Nucleus accumbens (tissue), 56 donors: ENCODE data around the gene NYAP1.
A peak's percentile ranks its signal among the peaks of the same experiment; 100 is the strongest.

Source experiments
- DNase-seq, 56 donors: peaks; one replicate each; lab custom pipeline; 2025; lab: John Stamatoyannopoulos, UW

The NYAP1 gene

DNA sequence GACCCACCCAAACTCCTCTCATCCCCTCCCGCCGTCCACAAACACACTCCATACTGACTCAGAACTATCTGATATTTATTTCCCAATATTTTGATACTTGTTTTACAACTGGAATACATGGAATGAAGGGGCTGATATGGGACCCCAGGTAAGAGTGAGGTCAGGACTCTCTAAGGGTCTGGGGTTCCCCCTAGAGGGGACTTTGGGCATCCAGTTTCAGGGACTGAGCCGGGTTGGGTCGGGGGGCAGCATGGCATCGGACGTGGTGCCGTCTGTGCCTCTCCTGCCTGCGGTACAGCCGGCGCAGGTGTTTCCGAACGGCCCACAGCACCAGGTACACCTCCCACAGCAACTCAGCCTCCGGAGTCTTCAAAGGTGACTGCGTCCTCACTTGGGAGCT is 27.2 kb upstream of the NYAP1 start:
- no peak for DNase-seq

DNA sequence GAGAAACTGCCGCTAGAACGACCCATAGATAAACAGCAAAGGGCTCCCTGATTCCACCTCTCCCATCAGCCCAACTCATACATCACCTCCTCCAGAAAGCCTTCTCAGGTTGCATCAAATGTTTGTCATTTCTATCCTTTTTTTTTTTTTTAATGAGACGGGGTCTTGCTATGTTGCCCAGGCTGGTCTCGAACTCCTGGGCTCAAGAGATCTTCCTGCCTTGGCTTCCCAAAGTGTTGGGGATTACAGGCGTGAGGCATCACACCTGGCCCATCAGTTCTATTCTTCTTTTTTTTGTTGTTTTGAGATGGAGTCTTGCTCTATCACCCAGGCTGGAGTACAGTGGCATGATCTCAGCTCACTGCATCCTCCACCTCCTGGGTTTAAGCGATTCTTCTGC is 26.7 kb upstream of the NYAP1 start:
- DNase-seq = no peak

DNA sequence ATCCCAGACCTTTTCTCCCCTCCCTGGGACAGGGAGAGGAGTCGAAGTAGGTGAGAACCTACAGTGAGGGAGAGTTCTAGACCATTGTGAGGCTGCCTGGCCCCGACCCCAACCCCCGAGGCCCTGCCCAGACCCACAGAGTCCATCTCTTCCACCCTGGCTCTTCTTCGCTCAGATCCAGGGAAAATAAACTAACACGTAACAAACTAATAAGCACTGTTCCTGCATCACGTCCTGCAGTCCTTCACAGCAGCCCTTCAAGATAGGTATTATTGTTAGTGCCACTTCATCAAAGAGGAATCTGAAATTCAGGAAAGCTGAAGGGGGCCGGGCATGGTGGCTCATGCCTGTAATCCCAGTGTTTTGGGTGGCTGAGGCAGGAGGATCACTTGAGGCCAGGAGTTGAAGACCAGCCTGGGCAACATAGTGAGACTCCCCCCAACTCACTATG is 19.5 kb upstream of the NYAP1 start, which contains the start of gene SPACDR:
TSS of gene SPACDR (minus strand) at position 51 of the 451 bp plus-strand sequence. CDS start 235 bp downstream, outside the sequence.
- DNase-seq = no peak

DNA sequence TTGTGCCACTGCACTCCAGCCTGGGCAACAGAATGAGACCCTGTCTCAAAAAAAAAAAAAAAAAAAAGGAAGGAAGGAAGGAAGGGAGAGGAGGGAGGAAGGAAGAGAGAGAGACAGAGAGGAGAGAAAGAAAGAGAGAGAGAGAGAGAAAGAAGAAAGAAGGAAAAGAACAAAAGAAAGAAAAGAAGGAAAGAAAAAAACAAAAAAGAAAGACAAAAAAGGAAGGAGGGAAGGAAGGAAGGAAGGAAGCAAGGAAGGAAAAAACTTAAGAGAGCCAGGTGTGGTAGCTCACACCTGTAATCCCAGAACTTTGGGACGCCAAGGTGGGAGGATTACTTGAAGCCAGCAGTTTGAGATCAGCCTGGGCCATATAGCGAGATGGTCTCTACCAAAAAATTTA is 18.9 kb upstream of the NYAP1 start:
- DNase-seq = no peak

DNA sequence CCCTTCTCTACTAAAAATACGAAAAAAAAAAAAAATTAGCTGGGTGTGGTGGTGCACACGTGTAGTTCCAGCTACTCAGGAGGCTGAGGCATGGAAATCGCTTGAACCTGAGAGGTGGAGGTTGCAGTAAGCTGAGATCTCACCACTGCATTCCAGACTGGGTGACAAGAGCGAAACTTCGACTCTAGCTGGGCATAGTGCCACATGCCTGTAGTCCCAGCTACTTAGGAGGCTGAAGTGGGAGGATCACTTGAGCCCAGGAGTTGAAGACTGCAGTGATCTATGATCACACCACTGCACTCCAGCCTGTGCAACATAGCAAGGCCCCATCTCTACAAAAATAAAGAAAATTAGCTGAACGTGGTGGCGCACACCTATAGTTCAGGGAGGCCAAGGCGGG is 18.4 kb upstream of the NYAP1 start:
- no peak for DNase-seq

DNA sequence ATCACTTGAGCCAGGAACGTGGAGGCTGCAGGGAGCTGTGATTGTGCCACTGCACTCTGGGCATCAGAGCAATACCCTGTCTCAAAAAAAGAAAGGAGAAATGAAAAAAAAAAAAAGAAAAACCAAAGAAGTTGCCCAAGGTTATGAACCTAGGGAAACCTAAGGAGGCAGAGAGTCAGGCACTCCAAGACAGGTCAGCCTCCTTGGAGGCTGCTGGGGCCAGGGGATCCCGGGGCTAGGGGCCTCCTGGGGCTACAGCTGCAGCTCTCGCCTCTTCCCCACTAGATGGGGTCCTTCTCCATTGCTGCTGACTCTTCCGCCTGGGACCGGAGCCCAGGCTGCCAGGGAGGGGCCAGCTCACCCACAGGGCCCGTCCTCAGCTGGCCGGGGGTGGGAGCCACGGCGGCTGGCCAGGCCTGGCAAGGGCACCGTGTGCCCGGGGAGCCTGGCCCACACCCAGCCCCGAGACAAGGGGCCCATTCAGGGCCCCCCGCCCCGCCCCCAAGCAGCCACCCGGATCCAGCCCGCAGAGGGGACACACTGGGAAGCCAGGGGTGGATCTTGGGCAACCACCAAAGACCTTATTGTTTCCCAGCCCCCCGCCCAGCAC is 17.9 kb upstream of the NYAP1 start:
- peak; percentile 50 to 98 (median 93) for DNase-seq

DNA sequence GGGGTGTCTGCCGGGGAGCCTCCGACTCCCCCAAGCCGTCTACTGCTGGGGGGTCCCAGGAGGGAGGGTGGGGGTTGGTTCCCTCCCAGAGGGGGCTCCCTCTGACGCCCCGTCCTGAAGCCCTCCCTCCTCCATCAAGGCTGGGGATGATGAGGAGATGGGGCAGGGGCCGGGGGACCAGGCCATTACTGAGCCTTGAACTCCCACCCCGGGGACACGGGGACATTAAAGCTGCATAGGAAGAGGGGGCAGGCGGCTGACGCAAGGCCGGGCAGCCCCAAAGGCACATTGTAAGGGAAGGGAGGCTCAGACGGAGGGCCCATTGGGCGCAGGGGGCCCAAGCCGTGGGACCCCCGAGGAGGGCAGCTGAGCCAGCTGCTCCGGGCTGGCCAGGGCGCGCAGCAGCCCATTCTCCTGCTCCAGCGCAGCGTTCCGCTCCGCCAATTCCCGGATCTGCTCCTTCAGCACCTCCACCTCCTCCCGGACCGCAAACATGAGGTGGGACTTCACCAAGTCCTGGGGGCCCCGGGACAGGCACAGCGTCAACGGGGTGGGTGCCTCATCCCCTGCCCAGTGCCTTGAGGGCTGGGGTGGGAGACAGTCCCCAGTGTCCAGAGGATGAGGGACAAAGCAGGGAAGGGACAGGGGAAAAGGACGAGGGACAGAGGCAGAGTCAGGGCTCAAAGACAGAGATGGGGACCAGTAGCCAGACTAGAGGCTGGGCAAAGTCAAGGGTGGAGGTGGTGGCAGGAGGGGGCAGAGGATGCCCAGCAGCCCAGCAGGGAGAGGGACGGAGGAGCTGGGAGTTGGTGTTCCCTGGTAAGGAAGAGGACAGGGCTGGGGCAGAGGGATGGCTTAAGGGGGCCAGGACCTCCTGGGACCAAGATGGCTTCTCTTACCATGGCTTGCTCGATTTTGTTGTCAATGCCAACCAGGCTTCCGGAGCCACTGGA is 16.8 kb upstream of the NYAP1 start:
- peak in 13 of 56 donors; percentile 13 to 66 (median 45) for DNase-seq

DNA sequence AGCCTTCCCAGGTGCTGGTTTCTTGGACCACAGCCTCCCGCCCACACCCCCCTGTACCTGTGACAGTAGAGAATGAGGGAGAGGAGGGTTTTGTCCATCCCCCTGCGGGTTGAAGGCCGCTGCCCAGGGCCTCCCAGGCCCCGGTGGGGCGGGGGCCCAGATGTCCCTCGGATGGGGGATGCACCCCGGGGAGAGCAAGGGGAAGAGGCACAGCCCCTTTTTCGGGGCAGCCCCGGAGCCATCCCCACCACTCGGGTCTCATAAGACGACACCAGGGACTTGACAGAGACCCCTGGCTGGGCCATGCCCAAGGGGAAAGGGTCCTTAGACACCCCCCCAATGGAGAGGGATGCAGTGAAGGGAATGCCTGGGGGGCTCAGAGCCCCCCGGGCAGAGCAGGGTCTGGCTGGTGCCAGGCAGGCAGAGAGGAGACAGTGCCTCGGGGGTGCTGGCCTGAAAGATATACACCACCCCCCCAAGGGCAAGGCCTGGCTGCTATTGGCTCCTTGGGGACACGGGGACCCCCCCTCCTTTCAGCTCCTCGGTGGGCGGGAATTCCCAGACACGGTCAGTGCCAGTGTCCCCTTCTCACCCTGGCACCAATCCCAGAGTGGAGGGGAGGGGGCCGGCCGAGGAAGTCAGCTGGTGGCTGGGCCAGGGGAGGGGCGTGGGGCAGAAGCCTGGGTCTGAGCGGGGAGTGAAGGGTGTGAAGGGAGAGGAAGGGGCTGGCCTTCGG is 15.9 kb upstream of the NYAP1 start:
- DNase-seq = peak; percentile 43 to 99 (median 93)

DNA sequence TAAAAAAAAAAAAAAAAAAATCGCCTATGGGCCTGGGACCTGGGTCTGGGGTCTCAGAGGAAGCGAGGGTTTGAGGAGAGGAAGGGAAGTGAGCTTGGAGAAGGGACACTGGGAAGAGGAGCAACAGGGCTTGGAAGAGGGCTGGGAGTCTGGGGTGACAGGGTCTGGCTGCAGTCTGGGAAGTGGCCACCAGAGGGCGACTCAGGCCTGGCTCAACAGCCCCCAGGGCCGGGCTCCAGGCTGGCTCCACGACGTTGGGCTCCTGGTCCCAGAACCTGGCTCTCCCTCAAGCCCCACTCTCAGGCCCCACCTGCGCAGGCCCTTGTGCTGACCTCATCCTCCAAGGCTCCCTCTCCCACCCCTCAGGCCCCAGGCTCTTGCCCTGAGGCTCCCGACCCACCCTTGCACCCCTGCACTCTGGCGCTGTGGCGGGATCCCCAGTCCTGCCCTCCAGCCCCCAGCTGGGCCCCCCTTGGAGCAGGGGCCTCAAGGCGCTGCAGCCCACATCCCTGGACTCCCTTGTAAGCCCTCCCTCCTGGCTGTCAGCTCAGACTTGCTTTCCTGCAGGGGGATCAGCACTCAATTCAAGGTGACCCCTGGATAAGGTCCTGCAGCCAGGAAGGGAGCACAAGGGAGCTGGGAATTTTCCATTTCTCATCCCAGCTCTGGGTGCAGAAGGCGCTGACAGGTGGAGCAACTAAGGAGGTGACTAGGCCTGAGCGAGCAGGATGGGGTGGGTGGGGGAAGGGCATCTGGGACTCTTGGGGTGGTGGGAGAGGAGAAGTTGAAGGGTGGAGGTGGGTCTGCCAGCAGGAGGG is 14.3 kb upstream of the NYAP1 start:
- peak in 53 of 56 donors; percentile 39 to 93 (median 77) for DNase-seq

DNA sequence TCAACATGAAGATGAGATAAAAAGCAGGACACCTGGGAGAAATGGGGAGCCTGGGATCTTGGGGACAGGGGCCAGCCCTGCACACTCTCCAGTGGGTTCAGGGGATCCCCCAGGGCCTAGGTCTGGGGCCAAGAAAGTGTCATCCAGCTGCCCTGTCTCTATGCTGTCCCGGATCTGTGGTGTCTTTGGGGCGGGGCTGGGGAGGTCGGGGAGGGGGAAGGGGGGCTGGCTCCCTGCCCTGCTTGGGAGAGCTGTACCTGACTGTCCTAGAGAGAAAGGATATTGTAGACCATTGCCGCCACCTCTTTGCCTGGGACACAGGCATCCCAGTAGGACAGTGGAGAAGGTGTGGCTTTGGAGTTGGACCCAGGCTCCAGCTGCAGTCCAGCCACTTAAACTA is 12.7 kb upstream of the NYAP1 start:
- no peak for DNase-seq

DNA sequence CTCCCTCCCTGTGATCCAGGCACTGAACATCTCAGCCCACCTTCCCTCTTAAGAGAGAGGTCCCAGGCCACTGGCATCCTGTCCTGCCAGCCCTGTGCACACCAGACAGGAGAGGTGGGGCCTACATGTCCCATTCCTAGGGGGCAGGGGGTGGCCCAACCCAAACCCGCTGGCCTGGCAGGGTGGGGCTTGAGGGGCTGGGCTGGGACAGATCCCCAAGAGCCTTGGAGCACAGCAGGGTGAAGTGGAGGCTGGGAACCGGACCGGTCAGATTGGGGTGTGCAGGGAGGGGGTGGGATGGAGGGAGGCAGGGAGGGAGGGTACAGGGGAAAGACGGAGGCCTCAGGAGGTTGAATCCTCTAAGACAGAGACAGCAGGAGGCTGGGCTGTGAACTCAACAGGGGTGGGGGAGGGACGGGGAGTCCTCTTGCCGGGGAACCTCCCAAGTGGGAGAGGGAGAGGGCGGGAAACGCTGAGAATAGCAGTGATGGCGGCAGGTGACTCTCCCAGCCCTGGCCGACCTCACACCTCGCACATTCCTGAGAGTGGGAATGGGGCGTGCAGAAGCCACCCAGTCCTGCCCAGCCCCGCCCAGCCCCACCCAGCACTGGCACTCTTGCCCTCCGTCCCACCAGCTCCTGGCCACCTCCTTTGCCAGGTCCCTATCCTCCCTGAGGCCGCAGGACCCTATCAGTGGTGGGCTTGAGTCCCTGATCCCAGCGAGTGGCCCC is 11.4 kb upstream of the NYAP1 start:
- DNase-seq = peak in 1 of 56 donors; percentile 27

DNA sequence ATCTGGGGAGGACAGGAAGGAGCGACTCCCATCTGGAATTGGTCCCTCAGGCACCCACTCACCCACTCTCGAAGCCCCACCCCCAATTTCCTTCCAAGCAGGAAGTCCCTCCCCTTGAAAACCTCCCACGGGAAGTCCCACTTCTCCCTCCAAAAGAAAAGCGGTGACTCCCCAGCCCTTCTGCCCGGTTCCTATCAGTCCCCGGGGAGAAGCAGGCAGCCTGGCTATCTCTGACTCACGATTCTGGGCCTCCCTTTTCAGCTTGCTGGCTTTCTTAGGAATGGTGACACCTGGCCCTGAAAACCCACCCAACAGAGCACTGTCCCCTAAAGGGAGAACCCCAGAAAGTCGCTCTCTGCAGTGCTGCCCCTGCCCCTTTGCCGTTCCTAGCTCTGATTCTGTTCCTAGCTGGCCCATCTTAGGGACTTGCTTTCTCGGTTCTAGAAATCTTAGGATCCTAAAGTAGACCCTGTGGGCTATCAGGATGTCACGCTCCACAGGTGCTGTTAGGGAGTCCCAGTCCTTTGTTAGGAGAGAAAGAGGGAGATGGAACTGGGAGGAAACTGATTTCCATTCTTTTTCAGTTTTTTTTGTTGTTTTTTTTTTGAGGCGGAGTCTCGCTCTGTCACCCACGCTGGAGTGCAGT is 10.8 kb upstream of the NYAP1 start:
- DNase-seq = no peak

DNA sequence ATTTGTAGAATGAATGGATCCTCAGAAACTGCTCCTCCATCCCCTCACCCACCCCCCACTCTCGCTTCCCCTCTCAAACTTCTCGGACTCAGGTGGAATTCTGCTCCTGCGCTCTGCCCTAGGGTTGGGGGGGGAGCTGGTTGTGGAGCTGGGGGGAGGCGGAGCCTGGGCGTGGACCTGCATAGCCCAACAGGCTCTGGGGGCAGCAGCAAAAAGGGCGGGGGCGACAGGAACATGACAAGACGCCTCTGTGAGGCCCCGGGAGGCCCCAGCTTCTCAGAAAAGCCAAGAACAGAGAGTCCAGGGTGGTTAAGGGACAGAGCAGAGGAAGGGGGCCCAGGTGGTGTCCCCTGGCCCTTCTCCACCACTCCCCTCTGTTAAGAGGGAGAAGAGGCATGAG is 8.2 kb upstream of the NYAP1 start:
- peak in 1 of 56 donors; percentile 25 for DNase-seq

DNA sequence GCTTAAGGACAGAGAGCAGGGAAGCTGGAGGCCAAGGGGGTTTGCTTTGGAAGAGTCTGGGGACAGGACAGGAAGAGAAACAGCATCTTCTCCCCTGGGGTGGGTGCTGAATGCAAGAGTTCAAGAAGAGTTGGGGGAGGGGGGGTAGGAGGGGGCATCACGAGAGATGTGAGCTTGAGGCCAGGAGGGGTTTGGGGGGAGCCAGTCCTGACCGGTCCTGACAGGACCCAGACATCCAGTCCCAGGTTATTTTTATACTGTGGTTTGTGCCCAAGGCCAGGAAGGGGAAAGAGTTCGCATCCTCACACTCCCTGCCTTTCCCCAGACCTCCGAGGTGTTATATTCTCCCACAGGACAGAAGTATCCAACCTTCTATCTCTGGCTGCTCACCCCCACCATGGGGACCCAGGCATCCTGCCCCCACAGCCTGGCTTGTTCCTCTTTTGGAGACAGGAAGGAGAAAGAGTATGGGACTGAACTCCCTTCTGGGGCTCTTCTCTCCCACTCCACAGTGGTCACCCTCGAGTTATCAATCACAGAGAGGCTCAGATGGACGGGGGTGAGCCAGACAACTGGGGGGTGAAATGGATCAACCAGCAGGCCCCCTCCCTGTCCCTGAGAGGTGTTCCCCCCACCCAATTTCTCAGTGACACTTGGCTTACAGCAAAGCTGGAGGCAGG is 7.5 kb upstream of the NYAP1 start:
- DNase-seq = no peak

DNA sequence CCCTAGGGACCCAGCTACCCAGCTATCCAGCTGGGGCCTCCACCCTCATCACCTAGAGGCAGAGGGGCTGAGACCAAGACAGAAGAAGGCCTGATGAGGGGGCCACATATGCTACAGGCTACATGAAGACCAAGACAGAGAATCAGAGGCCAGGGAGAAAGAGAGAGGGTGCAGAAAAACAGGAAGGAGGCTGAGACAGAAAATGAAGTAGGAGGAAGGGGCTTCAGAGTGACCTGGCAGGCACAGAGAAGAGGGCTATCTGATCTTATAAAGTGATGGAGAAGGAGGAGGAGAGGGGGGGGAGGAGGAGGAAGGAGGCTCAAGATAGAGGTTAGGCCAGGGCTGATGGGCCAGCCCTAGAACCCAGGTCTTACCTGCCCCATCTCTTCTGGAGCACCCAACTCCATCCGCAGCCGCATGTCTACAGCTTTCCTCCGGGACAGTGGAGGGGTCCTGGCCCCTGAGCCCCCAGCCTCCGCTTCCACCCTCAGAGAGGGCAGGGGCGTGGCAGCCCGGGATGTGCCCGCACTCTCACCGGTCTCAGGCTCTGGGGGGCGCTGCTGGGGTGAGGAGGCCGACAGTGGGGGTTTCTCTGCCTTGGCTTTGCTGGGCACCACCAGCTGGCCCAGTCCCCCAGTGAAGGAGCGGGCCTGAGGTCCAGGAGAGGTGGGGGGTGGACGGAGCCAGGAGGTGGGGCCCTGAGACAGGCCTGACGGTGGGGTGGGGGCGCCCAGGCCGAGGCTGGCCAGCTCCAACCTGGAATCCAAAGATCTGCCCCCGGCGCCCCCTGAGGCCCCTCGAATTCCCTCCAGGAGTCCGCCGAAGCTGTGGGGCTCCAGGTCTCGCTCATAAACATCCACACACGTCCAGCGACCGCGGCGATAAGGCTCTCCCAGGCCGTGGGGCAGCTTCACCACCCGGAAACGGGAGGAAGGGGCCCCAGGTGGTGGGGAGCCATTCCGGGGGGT is 6.5 kb upstream of the NYAP1 start:
- DNase-seq = peak in 1 of 56 donors; percentile 34

DNA sequence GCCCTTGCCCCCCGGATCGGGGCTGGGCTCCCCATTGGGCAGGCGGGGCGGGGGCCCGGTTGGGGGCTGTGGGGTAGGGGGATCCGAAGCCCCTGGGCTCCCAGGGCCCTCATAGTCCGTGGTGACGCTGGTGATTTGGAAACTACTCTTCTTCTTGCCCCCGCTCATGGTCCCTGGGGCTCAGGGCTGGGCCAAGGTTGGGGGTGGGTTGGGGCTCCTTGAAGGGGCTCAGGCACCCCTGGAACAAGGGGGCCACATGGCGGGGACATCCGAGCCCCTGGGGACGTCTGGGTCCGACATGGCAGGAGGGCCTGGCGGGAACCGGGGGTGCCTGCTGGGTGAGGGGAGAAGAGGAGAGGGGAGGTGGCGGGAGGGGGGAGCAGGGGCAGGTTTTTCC is 5.9 kb upstream of the NYAP1 start:
- no peak for DNase-seq
